NCI-H2029 treated with DMSO at 0.1 percent for 48 hours (cell line): ENCODE results near the gene STON1.
"Not testable (repeated sequence)": the region's sequence is repeated elsewhere in the genome, so short reads cannot be mapped to it uniquely, and the experiment has no call there.

Source experiments
- DNase-seq: peaks from one replicate; lab custom pipeline; 2025; lab: John Stamatoyannopoulos, UW

The STON1 gene

DNA sequence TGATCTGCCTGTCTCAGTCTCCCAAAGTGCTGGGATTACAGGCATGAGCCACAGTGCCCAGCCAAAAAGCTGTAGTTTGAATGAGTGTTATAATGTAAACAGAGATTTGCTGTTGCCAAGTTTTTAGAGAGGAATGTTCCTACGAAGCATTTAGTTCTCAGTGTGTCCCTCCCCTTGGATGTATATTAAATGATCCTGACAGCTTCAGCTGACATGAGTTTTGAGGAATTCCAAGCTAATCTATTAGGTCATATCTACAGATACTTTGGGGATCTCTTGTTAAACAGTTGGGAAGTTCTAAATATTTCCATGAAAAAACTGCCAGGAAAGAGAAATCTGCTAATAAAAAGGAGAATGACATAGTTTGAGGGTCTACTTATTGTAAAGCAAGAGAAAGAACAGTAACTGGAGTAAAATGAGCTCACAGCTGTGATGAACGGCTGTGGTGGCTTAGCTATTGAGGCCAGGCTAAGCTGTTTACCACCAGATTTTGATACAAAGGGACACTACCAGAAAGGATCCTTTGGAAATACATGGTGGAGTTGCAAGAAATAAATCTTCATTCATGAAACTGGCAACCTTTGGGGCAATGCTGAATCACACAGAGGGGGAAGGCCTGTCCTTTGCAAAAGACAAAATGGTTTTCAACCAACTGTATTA lies 2.6 kb upstream of the STON1 start:
- no peak for DNase-seq

DNA sequence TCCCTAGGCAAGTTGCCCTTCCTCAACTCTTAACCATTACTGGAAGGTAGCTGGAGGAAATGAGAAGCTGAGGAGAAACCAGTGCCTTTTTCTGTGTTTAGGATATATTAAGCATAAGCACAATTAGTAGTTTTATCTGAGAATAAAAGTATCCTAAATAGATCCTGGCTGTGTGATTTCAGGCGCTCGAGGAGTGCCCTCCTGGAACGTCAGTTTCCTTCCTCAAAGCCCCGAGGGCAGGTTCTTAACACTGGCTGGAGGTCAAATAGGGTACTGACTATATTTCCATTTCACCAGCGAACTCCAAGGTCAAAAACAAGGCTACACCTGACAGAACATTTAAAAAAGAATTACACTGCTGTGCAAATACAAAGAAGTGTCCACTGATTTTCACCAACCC lies 1.5 kb upstream of the STON1 start:
- DNase-seq, result no peak

DNA sequence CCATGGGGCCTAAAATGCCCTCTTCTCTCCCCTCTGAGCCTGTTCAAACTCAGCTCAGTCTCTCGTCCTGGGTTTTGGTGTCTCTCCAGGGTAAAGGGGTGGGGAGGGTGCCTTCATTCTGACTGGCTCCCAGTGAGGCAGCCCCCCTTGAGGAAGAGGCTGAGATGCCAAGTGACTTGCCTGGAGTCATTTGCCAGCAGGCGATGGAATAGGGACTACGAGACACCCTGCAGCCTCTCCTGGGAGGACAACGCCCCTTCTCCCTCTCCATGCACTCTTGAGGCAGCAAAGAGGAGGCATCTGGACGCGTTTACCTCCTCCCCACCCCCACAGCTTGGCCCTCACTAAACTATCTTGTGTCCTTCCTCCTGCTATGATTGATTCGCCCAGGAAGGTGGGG lies 760 bp upstream of the STON1 start:
- peak; percentile 10 for DNase-seq

DNA sequence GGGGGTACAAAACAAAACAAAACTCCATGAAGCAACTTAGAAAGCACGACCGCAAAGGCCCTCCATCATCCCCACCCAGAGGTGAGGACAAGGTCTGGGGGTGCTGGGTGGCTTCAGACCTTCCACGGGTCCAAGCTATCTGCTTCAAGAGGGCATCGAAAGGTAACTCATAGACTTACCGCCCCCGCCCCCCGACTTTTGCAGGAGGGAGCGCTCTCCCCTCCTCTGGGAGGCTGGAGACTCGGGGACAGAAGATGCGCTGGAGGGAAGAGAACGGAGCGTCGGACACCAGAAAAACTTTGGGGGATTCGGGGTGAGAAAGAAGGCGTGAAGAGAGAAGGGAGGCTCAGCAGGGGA lies 300 bp upstream of the STON1 start:
- no peak for DNase-seq

DNA sequence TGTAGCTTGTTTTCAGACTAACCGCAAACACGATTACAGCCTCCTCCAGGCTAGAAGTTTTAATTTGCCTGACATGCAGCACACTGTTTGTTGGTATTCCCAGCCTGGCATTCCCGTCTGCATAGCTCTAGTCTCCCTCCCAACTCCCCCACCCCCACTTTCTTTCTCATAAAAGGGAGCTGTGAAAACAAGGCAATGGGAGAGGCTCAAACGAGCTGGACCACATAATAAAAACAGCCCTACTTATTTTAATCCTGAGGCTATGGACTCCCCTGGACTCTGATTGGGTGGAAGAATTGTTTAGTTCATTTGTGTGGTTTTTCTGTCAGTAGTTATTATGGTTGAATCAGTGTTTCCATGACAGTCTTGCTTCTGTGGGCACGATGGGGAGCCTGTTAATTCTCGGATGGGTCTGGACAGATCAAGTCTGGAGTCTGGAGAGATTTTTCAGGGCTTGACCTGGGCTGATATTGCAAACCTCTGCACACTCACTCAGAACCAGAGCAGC lies 1.2 kb downstream of the STON1 start:
- DNase-seq, result no peak

DNA sequence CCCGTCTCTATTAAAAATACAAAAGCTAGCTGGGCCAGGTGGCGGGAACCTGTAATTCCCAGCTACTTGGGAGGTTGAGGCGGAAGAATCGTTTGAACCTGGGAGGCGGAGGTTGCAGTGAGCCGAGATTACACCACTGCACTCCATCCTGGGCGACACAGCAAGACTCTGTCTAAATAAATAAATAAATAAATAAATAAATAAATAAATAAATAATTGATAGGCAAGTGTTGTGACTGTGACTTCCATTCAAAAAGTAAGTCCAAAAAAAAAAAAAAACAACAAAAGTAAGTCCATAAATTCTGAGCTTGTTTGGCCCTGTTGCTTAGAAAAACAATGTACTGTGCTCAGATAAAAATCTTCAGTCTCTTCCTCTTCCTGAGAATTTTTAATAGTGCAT lies 2.2 kb downstream of the STON1 start:
- DNase-seq, result no peak

DNA sequence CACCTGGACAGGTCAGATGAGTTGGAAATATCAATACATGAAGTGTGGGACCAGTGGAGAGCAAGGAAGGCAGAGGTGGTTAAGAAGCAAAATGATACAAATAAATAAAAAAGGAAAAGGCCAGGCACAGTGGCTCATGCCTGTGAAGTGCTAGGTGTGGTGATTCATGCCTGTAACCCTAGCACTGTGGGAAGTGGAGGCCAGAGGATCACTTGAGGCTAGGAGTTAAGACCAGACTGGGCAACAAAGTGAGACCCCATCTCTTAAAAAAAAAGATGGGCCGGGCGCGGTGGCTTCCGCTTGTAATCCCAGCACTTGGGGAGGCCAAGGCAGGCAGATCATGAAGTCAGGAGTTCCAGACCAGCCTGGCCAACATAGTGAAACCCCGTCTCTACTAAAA lies 2.9 kb downstream of the STON1 start:
- DNase-seq, result no peak

DNA sequence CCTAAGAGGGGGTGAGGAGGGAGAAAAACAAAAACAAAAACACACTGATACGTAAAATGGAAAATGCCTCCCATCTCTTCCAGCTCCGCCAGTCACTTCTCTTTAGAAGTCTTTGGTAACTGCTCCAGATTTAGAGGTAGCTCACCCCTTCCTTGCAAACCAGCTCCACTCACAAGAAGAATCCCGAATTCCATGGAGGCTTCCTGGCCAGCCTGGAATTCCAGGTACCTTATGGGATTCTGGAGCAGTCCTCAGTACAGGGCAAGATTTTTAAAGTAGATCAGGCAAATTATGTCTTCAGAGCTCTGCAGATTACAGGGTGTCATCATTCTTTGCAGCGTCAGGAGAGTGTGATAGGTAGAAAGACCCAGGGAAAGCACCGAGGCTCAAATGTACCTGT lies 4.8 kb downstream of the STON1 start:
- DNase-seq, result no peak

DNA sequence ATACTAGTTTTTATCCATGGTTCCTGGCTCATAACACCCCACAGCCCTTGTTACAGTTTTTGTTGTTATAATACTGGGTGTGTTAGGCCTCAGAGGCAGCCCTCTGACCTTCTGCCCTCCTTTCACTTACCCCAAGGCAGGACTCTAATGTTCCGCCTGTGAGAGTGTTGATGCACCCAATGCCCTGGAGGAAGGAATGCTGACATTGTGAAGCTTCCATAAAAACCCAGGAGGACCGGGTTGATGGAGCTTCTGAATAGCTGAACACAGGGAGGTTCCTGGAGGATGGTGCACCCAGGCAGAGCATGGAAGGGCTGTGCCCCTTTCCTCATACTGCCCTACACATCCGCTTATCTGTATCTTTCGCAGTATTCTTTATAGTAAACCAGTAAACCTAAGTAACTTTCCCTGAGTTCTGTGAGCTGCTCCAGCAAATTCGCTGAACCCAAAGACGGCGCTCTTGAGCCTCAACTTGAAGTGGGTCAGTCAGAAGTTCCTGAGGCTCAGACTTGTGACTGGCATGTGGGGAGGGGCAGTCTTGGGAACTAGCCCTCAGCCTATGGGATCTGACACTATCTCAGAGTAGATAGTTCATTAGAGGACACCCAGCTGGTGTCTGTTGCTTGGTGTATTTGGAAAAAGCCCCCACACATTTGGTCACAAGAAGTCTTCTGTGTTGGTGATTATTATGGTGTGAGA lies 10.4 kb downstream of the STON1 start:
- no peak for DNase-seq

DNA sequence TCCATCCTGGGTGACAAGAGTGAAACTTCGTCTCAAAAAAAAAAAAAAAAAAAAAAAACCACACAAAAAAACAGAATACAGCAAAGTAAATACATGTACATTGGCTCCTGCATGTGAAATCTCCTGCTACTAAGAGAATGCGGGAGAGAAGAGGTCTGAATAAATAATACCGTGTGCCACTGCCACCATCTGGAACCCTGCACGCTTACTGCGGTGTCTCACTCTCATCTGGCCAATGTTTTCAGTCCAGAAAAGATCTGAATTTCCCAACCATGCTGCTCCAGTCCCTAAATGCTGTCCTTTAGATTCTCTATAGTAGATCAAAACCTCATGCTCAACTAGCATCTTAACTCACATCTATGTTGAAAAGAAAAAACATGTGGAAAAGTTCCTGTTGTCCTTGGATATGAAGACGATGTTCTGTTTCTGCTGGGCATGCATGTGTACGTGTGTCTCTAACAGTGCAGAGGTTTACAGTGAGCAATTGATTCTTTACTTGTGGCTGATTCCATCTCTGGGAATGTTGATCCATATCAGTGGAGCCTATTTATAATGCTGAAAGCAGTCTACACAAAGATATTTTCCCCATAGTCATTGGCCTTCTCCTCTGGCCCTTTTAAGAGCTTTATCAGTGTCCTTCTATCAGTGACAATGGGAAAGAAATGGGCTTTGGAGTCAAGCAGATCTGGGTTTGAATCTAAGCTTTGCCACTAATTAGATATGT lies 11.9 kb downstream of the STON1 start:
- DNase-seq, result no peak

DNA sequence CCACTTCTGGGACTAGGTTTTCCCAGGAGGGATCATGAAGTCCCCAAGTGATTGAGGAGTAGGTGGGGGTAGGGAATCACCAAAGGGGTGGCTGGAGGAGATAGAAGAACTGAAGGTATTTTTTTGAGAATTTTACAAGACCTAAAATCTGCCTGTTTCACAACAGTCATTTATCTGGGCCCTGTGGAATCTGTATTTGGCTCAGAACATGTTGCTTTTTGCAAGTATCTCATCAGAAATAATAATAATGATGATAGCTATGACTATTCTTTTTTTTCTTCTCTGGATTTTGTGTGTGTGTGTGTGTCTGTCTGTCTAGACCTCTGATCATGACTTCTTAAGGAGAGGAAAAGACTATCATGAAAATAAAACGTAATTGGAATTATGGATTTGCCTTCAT lies 13.9 kb downstream of the STON1 start:
- DNase-seq, result no peak

DNA sequence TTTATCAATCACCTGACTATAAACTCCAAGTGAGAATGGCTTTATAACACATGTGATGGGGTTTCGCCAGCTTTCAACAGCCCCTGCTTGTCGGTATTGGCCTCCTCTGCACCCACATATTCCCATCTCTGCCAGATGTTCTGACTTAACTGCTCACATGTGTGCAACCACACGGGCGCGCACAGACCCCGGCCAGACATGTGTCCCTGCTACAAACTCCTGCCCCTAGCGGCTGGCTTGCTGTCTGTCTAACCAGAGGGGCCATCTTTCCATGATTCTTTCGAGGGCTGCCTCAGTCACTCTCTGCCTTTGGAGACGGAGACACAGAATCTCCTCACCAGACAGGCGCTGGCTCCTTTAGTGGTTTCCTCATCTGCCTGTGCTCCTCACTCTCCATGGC lies 15.3 kb downstream of the STON1 start:
- DNase-seq, result no peak

DNA sequence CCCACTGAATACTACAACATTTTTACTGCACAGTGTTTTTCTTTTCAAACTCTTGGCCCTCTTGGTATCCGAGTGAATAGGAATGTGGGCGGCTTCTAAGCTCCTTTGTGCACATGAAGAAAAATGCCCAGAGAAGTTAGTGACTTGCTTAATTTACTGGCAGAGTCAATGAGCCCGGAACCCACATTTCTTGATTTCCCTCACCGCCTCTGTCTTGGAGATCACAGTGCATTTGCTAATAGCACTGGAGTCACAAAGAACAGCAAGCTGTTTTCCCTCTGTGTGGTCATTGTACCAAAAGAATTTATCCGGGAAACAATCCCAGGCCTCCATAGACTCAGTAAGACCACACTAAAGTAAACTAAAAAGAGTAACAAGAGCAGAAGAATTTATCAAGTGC lies 18.9 kb downstream of the STON1 start:
- DNase-seq, result no peak

DNA sequence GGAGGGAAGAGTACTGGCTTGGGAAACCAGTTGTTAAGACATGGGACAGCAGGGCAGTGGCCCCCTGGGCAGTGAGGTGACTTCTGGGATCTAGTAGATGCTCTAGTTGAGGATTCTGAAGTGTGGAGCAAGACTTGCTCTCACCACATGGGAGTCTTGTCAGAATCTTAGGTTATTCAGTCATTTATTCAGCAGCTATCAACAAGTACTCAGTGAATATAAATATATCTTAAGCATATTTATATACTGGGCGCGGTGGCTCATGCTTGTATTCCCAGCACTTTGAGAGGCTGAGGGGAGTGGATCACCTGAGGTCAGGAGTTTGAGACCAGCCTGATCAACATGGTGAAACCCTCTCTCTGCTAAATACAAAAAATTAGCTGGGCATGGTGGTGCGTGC lies 20.0 kb downstream of the STON1 start:
- no peak for DNase-seq

DNA sequence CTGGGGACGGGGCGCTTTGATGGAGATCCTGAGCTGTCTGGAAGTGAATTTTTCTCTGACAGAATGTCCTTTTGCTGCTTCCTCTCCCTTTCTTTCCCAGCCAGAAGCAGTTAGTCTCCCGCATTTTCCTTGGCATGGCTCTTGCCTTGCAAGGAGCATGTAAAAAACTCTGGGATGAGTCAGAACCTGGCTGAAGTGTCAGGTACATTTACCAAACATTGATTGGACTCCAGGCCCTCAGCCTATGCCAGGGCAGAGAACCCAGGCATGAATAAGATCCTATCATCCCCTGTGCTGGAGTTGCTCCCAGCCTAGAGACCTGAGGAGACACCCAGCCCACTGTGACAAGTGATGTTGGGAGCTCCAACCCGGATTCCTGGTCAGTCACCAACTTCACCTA lies 21.6 kb downstream of the STON1 start:
- DNase-seq, result no peak

DNA sequence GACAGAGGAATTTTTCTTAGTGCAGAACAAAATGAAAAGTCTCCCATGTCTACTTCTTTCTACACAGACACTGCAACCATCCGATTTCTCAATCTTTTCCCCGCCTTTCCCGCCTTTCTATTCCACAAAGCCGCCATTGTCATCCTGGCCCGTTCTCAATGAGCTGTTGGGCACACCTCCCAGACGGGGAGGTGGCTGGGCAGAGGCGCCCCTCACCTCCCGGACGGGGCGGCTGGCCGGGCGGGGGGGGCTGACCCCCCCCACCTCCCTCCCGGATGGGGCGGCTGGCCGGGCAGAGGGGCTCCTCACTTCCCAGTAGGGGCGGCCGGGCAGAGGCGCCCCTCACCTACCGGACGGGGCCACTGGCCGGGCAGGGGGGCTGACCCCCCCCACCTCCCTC lies 25.1 kb downstream of the STON1 start:
- DNase-seq, result not testable (repeated sequence)

DNA sequence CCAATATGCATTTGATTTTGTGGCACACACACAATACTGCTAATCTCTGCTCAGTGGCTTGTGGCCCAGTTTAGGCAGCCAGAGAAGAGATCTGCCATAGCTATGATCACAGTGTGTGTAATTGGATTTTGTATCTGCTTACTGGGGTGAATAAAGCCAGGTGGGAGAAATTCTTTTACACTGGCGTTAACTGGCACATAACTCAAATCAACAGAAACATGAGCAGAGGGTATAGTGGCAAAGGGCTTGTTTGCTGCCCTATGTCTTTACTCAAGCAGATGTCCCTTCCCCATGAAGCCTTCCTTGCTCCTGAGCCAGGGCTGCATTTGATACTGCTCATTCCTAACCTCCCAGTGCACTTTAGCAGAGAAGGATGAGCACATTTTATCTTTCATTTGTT lies 28.5 kb downstream of the STON1 start:
- no peak for DNase-seq

DNA sequence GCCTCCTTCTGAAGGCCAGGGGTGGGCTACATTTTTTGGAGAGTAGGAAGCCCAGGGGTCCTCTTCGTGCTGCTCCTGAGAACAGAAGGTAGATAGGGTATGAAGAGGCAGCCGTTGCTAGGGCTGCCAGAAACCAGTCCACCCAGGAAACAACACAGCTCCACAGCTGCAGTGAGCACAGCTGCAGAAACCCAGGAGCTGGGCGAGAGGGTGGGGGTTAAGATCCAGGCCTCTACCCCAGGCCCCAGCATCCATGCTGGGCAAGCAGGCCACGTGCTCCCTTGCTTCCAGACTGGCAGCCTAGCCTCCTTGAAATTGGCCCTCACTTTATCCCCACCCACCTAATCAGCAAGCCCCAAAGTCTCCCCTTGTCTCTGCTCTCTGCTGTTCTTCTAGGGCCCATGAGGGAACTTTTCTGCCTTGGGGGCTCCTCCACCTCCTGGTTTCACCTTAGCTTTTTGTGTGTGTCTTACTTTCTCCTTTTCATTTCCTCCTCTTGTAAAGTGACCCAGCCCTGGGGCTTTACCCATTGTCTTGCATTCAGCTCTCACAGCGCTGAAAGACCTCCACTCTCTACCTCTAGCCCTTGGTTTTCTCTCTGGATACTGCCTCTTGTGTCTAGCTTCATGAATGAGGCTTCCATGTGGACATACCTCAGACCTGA lies 30.7 kb downstream of the STON1 start:
- no peak for DNase-seq

DNA sequence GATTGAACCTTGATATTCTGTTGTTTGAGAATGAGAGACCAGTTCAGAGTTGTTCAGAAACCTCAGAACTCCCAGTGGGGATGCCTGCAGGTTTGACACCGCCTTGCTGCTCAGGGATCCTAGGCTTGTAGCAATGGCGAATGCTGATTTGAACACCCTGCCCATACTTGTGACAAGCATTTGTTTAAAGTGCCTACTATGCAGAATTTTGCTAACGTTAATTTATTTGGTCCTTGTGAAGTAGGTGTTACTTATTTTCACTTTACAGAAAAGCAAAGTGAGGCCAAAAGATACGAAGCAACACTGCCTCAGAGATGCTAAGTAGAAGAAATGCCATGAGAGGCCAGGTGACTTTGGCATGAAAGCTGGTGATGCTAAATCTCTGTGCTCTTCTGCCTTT lies 32.3 kb downstream of the STON1 start:
- DNase-seq, result no peak

DNA sequence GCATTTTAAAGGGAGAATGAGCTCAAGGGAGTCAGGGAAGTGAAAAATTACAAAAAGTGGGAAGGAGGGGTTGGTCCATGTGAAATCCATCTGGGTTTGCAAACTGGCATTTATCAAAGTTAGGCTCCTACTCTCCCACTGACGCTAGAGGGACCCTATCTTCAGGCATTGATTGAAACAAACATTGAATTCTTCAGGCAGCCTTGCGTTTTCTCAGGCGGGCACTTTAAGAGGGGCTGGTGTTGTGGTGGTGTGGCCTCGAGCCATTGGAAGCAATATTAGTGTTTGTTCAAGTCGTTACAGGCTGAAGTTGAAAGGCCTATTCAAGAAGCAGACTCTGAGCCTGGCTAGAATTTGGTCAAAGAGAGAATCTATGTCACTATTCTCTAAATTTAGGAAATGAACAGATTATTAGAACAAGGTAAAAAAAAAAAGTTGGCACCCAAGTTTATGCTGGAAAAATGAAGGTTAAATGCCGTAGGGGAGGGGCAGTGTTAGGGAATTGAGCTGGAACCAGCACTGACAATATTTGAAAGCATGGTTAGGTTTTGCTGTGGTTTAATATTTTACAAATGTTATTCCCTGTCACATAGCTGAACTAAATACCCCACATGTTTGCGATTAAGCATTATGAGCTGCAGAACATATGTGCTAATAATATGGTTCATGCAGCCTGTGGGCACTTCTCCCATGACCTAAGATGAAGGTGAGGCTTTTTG lies 36.8 kb downstream of the STON1 start:
- no peak for DNase-seq

DNA sequence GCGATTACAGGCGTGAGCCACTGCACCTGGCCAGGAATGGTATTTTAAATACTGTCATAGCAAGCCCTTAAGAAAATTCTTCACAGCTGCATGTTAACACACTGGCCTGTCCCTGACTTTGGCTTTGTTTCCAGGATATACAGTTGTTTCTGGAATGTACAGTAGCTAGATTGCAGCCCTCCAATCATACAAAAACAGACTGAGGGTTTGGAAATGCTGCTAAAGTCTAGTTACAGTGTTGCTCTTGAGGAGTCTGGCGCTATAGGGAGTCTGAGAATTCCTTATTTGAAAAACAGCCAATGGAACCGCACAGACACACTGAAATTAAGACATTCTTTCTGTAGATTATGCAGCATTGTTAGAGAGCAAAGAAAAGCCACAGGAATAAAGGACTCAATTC lies 37.7 kb downstream of the STON1 start:
- DNase-seq, result no peak

DNA sequence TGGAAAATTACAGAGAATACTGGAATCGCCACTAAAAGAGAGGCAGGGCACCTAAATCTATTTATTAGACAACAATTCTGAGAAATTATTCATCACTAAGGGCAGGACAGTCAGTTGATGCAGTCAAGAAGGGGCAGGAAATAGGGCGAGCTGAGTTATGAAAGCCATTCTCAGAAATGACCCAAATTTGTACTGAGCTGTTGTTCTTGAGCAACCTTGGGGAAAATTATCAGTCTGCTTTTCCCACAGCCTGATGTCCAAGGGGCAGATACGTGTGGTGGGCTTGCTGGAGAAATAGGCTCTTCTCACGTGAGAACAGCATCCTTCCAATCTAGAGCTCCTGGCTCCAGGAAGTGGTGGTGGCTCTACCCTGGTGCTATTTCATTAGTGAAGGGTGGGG lies 38.6 kb downstream of the STON1 start:
- DNase-seq, result no peak
